GM12878 (cell line): ENCODE measurements around the gene CELF2. TPM values are rescaled to one million over a fixed set of nuclear protein-coding genes. Genes with fewer than 3 reads are reported as not detected.

Experiments used
- ATF2 ChIP-seq: IDR thresholded peaks from 2 replicates; pipeline ENCODE4 v1.6.1; 2012; ENCODE audit warnings: low read length, inconsistent platforms
- CBFB ChIP-seq: IDR thresholded peaks from 2 replicates; pipeline ENCODE4 v1.6.1; 2016; ENCODE audit warnings: antibody characterized with exemption, low read depth
- CHD1 ChIP-seq: IDR thresholded peaks from 2 replicates; pipeline ENCODE4 v1.6.1; 2012; ENCODE audit warnings: low read depth, low read length, improper control_type of control experiment
- DPF2 ChIP-seq: fragments of 450-650 bp; IDR thresholded peaks from 2 replicates; pipeline ENCODE4 v1.6.1; 2017; ENCODE audit warnings: mild to moderate bottlenecking
- E4F1 ChIP-seq: fragments of 450-650 bp; IDR thresholded peaks from 2 replicates; pipeline ENCODE4 v1.6.1; 2018; ENCODE audit warnings: borderline replicate concordance, mild to moderate bottlenecking; ENCODE audit not compliant: partially characterized antibody
- ETV6 ChIP-seq, 2 experiments: fragments of 450-650 bp in 1 of 2; IDR thresholded peaks in 1 of 2; conservative IDR thresholded peaks in 1 of 2; 2 replicates each; pipeline ENCODE4 v1.6.1; 2014; ENCODE audit warnings: antibody characterized with exemption in 1 of 2, borderline replicate concordance in 1 of 2, low read depth in 1 of 2, mild to moderate bottlenecking in 1 of 2, moderate library complexity in 1 of 2
- IRF4 ChIP-seq: IDR thresholded peaks from 2 replicates; pipeline ENCODE4 v1.6.1; 2011; ENCODE audit warnings: low read depth, low read length
- KAT2A ChIP-seq: conservative IDR thresholded peaks from 2 replicates; pipeline ENCODE4 v1.6.1; 2011; ENCODE audit warnings: low read depth, low read length; ENCODE audit not compliant: control insufficient read depth
- MYB ChIP-seq: fragments of 150-350 bp; IDR thresholded peaks from 2 replicates; pipeline ENCODE4 v1.6.1; 2014; ENCODE audit warnings: mild to moderate bottlenecking, low read depth, low read length, borderline replicate concordance
- NR2C1 ChIP-seq: fragments of 450-650 bp; IDR thresholded peaks from 2 replicates; pipeline ENCODE4 v1.6.1; 2017; ENCODE audit warnings: antibody characterized with exemption, mild to moderate bottlenecking, moderate library complexity
- POLR2AphosphoS5 ChIP-seq: IDR thresholded peaks from 2 replicates; pipeline ENCODE4 v1.6.1; 2011; ENCODE audit warnings: mild to moderate bottlenecking, low read length, inconsistent platforms
- YBX1 ChIP-seq: fragments of 450-650 bp; IDR thresholded peaks from 2 replicates; pipeline ENCODE4 v1.6.1; 2016; ENCODE audit warnings: antibody characterized with exemption
- ZBTB11 ChIP-seq: fragments of 450-650 bp; formaldehyde crosslinking; IDR thresholded peaks from 2 replicates; pipeline ENCODE4 v1.5.0; 2022; ENCODE audit warnings: mild to moderate bottlenecking, missing genetic modification characterization
- ZNF274 ChIP-seq: IDR thresholded peaks from one replicate; pipeline ENCODE4 v1.8.0; 2011; ENCODE audit not compliant: insufficient read length, insufficient read depth
- polyA plus RNA-seq, 11 experiments: library from polyadenylated mRNA; depleted of rRNA in 4 of 11; unstranded in 6 of 11; stranded (reverse) in 5 of 11; fragments of >200 nt; fragmentation: Nextera tagmentation in 4 of 11; fragmentation: Illumina TruSeq in 1 of 11; extraction: Ambion mirVana in 4 of 11; extraction: Trizol in 1 of 11; gene quantifications; 1 replicate in 1 of 11; 2 replicates in 10 of 11; pipeline versions ENCODE4 v1.2.1 to v1.2.3, GENCODE V29; 2011 to 2016; ENCODE audit warnings: inconsistent platforms in 2 of 11, missing spikeins in 2 of 11, low read depth in 1 of 11
- total RNA-seq, 4 experiments: library from RNA; depleted of rRNA in 3 of 4; stranded (reverse); fragments of >200 nt in 3 of 4; fragmentation: Illumina TruSeq in 1 of 4; extraction: Trizol in 1 of 4; gene quantifications; 2 replicates each; pipeline versions ENCODE4 v1.2.1 to v1.2.3, GENCODE V29; 2013 to 2021
- TF ChIP-seq, protein P1 (sequence below): fragments of 450-650 bp; IDR thresholded peaks from 2 replicates; pipeline ENCODE4 v1.6.1; 2017; ENCODE audit warnings: mild to moderate bottlenecking, low read depth, inconsistent platforms; ENCODE audit not compliant: poor library complexity, severe bottlenecking
- TF ChIP-seq, protein P2 (sequence below): fragments of 450-650 bp; formaldehyde crosslinking; IDR thresholded peaks from 2 replicates; pipeline ENCODE4 v1.4.0; 2022; ENCODE audit warnings: mild to moderate bottlenecking, moderate library complexity

CELF2 gene
- total and polyA plus RNA-seq, 10 of the 15 experiments (the other 5 are each of a cell fraction or from before 2014, with no cell fraction given) = 20.8 to 129 (median 86.3) TPM

GRCh38 chr10:11237571-11237970 lies 219.9 kb downstream of the CELF2 start (continued):
- 0 out of 2 replicates have a peak, but pooled peaks have one; percentile 38 for TF ChIP-seq IRF4
- TF ChIP-seq DPF2 = peak; percentile 80
- TF ChIP-seq ZNF274 = no peak
- no peak for TF ChIP-seq YBX1
- TF ChIP-seq KAT2A = no peak
- no peak for TF ChIP-seq ATF2
- TF ChIP-seq, protein P1, sequence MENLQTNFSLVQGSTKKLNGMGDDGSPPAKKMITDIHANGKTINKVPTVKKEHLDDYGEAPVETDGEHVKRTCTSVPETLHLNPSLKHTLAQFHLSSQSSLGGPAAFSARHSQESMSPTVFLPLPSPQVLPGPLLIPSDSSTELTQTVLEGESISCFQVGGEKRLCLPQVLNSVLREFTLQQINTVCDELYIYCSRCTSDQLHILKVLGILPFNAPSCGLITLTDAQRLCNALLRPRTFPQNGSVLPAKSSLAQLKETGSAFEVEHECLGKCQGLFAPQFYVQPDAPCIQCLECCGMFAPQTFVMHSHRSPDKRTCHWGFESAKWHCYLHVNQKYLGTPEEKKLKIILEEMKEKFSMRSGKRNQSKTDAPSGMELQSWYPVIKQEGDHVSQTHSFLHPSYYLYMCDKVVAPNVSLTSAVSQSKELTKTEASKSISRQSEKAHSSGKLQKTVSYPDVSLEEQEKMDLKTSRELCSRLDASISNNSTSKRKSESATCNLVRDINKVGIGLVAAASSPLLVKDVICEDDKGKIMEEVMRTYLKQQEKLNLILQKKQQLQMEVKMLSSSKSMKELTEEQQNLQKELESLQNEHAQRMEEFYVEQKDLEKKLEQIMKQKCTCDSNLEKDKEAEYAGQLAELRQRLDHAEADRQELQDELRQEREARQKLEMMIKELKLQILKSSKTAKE = peak; percentile 67
- TF ChIP-seq, protein P2, sequence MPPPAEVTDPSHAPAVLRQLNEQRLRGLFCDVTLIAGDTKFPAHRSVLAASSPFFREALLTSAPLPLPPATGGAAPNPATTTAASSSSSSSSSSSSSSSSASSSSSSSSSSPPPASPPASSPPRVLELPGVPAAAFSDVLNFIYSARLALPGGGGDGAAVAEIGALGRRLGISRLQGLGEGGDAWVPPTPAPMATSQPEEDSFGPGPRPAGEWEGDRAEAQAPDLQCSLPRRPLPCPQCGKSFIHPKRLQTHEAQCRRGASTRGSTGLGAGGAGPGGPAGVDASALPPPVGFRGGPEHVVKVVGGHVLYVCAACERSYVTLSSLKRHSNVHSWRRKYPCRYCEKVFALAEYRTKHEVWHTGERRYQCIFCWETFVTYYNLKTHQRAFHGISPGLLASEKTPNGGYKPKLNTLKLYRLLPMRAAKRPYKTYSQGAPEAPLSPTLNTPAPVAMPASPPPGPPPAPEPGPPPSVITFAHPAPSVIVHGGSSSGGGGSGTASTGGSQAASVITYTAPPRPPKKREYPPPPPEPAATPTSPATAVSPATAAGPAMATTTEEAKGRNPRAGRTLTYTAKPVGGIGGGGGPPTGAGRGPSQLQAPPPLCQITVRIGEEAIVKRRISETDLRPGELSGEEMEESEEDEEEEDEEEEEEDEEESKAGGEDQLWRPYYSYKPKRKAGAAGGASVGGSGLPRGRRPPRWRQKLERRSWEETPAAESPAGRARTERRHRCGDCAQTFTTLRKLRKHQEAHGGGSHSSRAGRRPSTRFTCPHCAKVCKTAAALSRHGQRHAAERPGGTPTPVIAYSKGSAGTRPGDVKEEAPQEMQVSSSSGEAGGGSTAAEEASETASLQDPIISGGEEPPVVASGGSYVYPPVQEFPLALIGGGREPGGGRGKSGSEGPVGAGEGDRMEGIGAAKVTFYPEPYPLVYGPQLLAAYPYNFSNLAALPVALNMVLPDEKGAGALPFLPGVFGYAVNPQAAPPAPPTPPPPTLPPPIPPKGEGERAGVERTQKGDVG (CRISPR knock-in tag) = no peak
- no peak for TF ChIP-seq CHD1
- no peak for TF ChIP-seq NR2C1
- 0 out of 2 replicates have a peak, but pooled peaks have one; percentile 43 for TF ChIP-seq MYB
- peak; percentile 36; the same call in 1 of the 2 replicates for TF ChIP-seq CBFB
- no peak for TF ChIP-seq E4F1
- TF ChIP-seq ETV6 (conservative IDR thresholded peaks at IDR 0.05 in 1 of 2, IDR thresholded peaks at IDR 0.05 in 1 of 2; ENCODE audit: borderline replicate concordance in 1 of 2, low read depth in 1 of 2) = no peak
- no peak for TF ChIP-seq ZBTB11 (CRISPR knock-in tag)
- peak; percentile 60 for TF ChIP-seq POLR2AphosphoS5
